Measurements from ENCODE around the gene CYP46A1. TPM values are rescaled to one million over a fixed set of nuclear protein-coding genes. Genes with fewer than 3 reads are reported as not detected.

Gene CYP46A1
- total RNA-seq, 1 donor from 2014 or later, result 1.1 TPM

DNA sequence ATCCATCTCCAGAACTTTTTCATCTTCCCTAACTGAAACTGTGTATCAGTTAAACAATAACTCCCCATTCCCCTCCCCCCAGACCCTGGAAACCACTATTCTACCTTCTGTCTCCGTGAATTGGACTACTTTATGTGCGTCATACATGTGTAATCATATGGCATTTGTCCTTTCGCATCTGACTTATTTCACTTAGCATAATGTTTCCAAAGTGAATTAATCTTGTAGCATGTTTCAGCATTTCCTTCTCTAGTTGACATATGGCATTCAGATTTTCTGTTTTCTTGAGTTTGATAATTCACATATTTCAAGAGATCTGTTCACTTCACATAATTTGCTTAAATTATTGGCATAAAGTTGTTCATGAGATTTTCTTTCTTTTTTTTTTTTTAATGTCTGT, 9.8 kb downstream of the CYP46A1 start:
- H3K4me1 ChIP-seq, result peaks cover 6% of the 10 kb centered on the region
- no peaks in the 10 kb centered on the region for H3K9me3 ChIP-seq (ENCODE audit: low read depth)
- H3K27ac ChIP-seq, result no peak overlapping the region
- Mint-ChIP-seq H3K4me3 (no peak overlapping the region), H3K36me3 (peaks cover 8% of the 10 kb centered on the region), H3K27ac (no peak overlapping the region), H3K27me3 (ENCODE audit: insufficient read depth, low read depth) (peaks cover 2% of the 10 kb centered on the region), H3K9me3 (peaks cover 5% of the 10 kb centered on the region), H3K4me1 (peaks cover 8% of the 10 kb centered on the region)
- no peaks in the 10 kb centered on the region for H3K27me3 ChIP-seq
- H4K20me1 ChIP-seq (ENCODE audit: low read depth), result no peaks in the 10 kb centered on the region
- TF ChIP-seq, protein P1, sequence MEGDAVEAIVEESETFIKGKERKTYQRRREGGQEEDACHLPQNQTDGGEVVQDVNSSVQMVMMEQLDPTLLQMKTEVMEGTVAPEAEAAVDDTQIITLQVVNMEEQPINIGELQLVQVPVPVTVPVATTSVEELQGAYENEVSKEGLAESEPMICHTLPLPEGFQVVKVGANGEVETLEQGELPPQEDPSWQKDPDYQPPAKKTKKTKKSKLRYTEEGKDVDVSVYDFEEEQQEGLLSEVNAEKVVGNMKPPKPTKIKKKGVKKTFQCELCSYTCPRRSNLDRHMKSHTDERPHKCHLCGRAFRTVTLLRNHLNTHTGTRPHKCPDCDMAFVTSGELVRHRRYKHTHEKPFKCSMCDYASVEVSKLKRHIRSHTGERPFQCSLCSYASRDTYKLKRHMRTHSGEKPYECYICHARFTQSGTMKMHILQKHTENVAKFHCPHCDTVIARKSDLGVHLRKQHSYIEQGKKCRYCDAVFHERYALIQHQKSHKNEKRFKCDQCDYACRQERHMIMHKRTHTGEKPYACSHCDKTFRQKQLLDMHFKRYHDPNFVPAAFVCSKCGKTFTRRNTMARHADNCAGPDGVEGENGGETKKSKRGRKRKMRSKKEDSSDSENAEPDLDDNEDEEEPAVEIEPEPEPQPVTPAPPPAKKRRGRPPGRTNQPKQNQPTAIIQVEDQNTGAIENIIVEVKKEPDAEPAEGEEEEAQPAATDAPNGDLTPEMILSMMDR (IDR thresholded peaks at IDR 0.05), result no peak
- TF ChIP-seq EZH2phosphoT487 (IDR thresholded peaks at IDR 0.05) (no peak), EZH2 (IDR thresholded peaks at IDR 0.05) (no peak)
- no peak for DNase-seq (ENCODE audit: low spot score)
- no peak overlapping the region for H3K4me2 ChIP-seq
- H3K4me3 ChIP-seq, result no peak overlapping the region
- no peaks in the 10 kb centered on the region for H3K79me2 ChIP-seq (ENCODE audit: low read depth)
- H2AFZ ChIP-seq (replicated peaks), result no peak overlapping the region
- H3F3A ChIP-seq (ENCODE audit: low read depth), result no peaks in the 10 kb centered on the region
- no peak overlapping the region for H3K9ac ChIP-seq
- no peaks in the 10 kb centered on the region for H3K36me3 ChIP-seq

DNA sequence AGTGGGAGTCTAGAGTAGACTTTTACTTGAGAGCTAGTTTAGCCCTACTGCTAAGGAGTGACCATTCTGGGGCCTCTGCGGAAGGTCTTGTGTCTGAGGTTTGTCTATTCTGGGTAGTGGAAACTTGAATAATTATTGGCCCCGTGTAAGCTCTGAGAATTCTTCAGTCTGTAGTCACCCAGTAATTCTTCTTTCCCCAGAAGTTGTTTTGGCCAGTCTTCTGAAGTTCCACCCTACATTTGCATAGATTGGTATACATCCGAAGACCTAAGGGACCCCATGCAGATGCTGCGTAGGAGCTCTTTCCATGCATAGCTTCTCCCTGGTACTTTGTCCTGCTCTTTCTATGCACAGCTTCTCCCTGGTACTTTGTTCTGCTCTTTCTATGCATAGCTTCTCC, 12.8 kb downstream of the CYP46A1 start:
- Histone ChIP-seq H3K36me3 (peaks cover under 1% of the 10 kb centered on the region), H2AFZ (replicated peaks) (no peak overlapping the region), H3F3A (ENCODE audit: low read depth) (no peaks in the 10 kb centered on the region), H3K4me1 (peaks cover 6% of the 10 kb centered on the region), H3K4me3 (no peak overlapping the region), H3K27me3 (no peaks in the 10 kb centered on the region), H3K4me2 (no peak overlapping the region), H3K27ac (peak overlapping the region; percentile 31), H3K9ac (no peak overlapping the region), H4K20me1 (ENCODE audit: low read depth) (no peaks in the 10 kb centered on the region), H3K79me2 (ENCODE audit: low read depth) (no peaks in the 10 kb centered on the region), H3K9me3 (ENCODE audit: low read depth) (no peaks in the 10 kb centered on the region)
- Mint-ChIP-seq H3K4me1 (peaks cover 8% of the 10 kb centered on the region), H3K36me3 (peaks cover 17% of the 10 kb centered on the region), H3K27ac (peak overlapping the region; percentile 3), H3K9me3 (peaks cover 11% of the 10 kb centered on the region), H3K4me3 (no peak overlapping the region), H3K27me3 (ENCODE audit: insufficient read depth, low read depth) (peaks cover 2% of the 10 kb centered on the region)
- TF ChIP-seq EZH2 (IDR thresholded peaks at IDR 0.05) (no peak), EZH2phosphoT487 (IDR thresholded peaks at IDR 0.05) (no peak)
- TF ChIP-seq, protein P1 (IDR thresholded peaks at IDR 0.05), result no peak
- no peak for DNase-seq (ENCODE audit: low spot score)

DNA sequence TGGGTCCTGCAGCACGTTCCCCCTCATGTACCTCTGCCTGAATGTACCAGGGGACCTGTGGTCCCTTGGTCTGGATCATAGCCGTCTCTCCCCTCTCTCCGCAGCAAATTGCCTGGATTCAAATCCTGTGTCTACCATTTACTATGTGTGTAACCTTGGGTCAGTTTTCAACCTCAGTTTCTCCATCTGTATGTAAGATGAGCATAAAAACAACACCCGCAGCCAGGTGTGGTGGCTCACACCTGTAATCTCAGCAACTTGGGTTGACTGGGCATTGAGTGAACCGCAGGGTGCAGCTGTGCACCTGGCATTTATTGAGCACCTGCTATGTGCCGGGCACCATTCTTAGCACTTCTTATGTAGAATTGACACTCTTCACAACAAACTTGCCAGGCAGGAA, 14.1 kb downstream of the CYP46A1 start:
- Histone ChIP-seq H3K27me3 (no peaks in the 10 kb centered on the region), H3K9me3 (ENCODE audit: low read depth) (peaks cover 3% of the 10 kb centered on the region), H3K9ac (no peak overlapping the region), H3K4me3 (no peak overlapping the region), H3K27ac (no peak overlapping the region), H3F3A (ENCODE audit: low read depth) (no peaks in the 10 kb centered on the region), H3K36me3 (peaks cover 9% of the 10 kb centered on the region), H2AFZ (replicated peaks) (no peak overlapping the region), H3K4me2 (no peak overlapping the region), H3K79me2 (ENCODE audit: low read depth) (no peaks in the 10 kb centered on the region), H3K4me1 (peaks cover 6% of the 10 kb centered on the region), H4K20me1 (ENCODE audit: low read depth) (no peaks in the 10 kb centered on the region)
- no peak overlapping the region for H3K4me3 Mint-ChIP-seq
- DNase-seq (ENCODE audit: low spot score), result no peak
- peaks cover 7% of the 10 kb centered on the region for H3K27me3 Mint-ChIP-seq (ENCODE audit: insufficient read depth, low read depth)
- TF ChIP-seq EZH2phosphoT487 (IDR thresholded peaks at IDR 0.05) (no peak), EZH2 (IDR thresholded peaks at IDR 0.05) (no peak)
- TF ChIP-seq, protein P1 (IDR thresholded peaks at IDR 0.05), result no peak
- peaks cover 26% of the 10 kb centered on the region for H3K36me3 Mint-ChIP-seq
- peaks cover 8% of the 10 kb centered on the region for H3K4me1 Mint-ChIP-seq
- peaks cover 22% of the 10 kb centered on the region for H3K9me3 Mint-ChIP-seq
- H3K27ac Mint-ChIP-seq, result peak overlapping the region; percentile 8

Data from neural progenitor cell (in vitro differentiated cells).